Stomach (tissue), 9 donors: Measurements from ENCODE around the gene TEX9. TPM values are rescaled to one million over a fixed set of nuclear protein-coding genes. Genes with fewer than 3 reads are reported as not detected.

ENCODE experiments used
- DNase-seq, 2 donors: peaks; one replicate each; pipeline versions ENCODE4 v3.0.0 to v3.0.0-alpha.2; 2013 to 2019
- H3K27ac ChIP-seq, 5 donors: fragments of 200-600 bp in 4 of 5; sonication (generic) in 4 of 5; one replicate each; pipeline ENCODE4 v1.5.1; 2013 to 2019; ENCODE audit warnings: mild to moderate bottlenecking in 1 of 5, moderate library complexity in 1 of 5
- H3K27me3 ChIP-seq, 3 donors: fragments of 200-600 bp; sonication (generic); one replicate each; pipeline ENCODE4 v1.5.1; 2017 to 2019; ENCODE audit warnings: mixed run types in 1 of 3
- H3K36me3 ChIP-seq, 4 donors: fragments of 200-600 bp; sonication (generic); 1 replicate in 3 of 4; 2 replicates in 1 of 4; pipeline ENCODE4 v1.5.1; 2016 to 2019
- H3K4me1 ChIP-seq, 4 donors: fragments of 200-600 bp; sonication (generic); one replicate each; pipeline ENCODE4 v1.5.1; 2016 to 2019
- H3K4me3 ChIP-seq, 4 donors: fragments of 200-600 bp; sonication (generic) in 3 of 4; one replicate each; pipeline ENCODE4 v1.5.1; 2016 to 2019; ENCODE audit warnings: mild to moderate bottlenecking in 1 of 4
- H3K9me3 ChIP-seq, 4 donors: fragments of 200-600 bp; sonication (generic); one replicate each; pipeline ENCODE4 v1.5.1; 2016 to 2019
- EP300 ChIP-seq: sonication (generic); formaldehyde crosslinking; IDR thresholded peaks from one replicate; pipeline ENCODE4 v1.6.1; 2017; ENCODE audit warnings: antibody characterized with exemption
- POLR2A ChIP-seq, 4 donors: fragments of 450-650 bp; IDR thresholded peaks; one replicate each; pipeline ENCODE4 v1.6.1; 2016; ENCODE audit warnings: antibody characterized with exemption in 4 of 4, control low read depth in 2 of 4, mild to moderate bottlenecking in 1 of 4, moderate library complexity in 1 of 4
- POLR2AphosphoS5 ChIP-seq, 3 donors: sonication (generic); formaldehyde crosslinking; IDR thresholded peaks; one replicate each; pipeline ENCODE4 v1.6.1; 2016; ENCODE audit warnings: antibody characterized with exemption in 3 of 3
- WGBS, 5 donors: extraction: QIAGEN DNeasy Blood & Tissue Kit in 3 of 5; methylation state at CpG; one replicate each; pipeline versions ENCODE4 v1.1.5 to v1.1.7; 2013 to 2018; 5-methylcytosine and 5-hydroxymethylcytosine counted together
- intact Hi-C: fragments of 100-400 bp; cut with DNase I; formaldehyde crosslinking; loops from one replicate; pipeline ENCODE4 v1.15.1; 2023; ENCODE audit warnings: low total_unique reads
- polyA plus RNA-seq, 3 donors: library from polyadenylated mRNA; stranded (reverse); fragments of 200-250 nt; gene quantifications; one replicate each; pipeline ENCODE4 v1.2.3, GENCODE V29; 2013
- total RNA-seq, 5 donors: library from RNA; depleted of rRNA; stranded (reverse); fragments of >200 nt; gene quantifications; one replicate each; pipeline versions ENCODE4 v1.1.0 to v1.2.3, GENCODE V29; 2014 to 2016
- TF ChIP-seq, protein P1 (sequence below), 7 experiments: fragments of 450-650 bp in 4 of 7; fragments of 200-600 bp in 3 of 7; sonication (generic) in 3 of 7; IDR thresholded peaks; one replicate each; pipeline ENCODE4 v1.5.1; 2016 to 2019; ENCODE audit warnings: antibody characterized with exemption in 7 of 7, control low read depth in 2 of 7, mild to moderate bottlenecking in 1 of 7
- donor health status: healthy with polysubstance abuse.
- donor health status: Bipolar disorder and iron deficiency.
- donor health status: healthy.

Gene TEX9
- total and polyA plus RNA-seq, 8 donors: 1.8 to 27.4 (median 5.4) TPM

DNA sequence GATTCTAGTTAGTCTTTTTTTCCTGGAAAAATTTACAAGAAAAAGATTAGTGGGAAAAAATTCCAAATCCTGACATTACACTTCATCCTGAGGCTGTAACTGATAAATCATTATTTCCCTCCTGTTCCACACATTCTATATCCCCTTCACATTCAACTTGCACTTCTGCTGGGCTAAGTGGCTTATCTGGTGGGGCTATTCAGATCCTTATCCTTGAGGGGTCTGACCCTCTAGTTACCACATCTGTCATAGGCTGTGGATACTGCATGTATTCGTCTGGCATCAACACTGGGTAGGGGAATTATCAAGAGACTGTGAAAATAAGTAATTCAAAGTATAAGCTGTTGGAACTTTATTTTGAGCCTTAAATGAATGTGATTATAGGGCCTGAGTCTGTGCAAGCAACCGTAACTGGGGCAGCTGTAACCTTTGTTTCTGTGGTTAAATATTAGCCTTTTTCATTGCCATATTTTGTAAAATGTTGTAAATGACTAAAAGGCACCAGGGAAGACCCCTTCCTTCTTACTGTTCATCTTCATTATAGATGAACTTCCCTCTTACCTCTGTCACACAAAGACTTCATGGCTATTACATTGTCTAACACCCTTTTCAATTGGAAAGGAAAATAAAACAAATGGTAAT lies 28.0 kb upstream of the TEX9 start:
- H3K9me3 ChIP-seq: no peaks in the 10 kb centered on the region
- intact Hi-C loops: no loop called here
- 45 to 69% (median 50%) methylated on average over 2 of the region's 2 CpGs for WGBS, 5 donors
- peaks cover 0 to 16% (median 2%) of the 10 kb centered on the region in 4 donors for H3K4me1 ChIP-seq
- no peak for DNase-seq
- TF ChIP-seq POLR2A (IDR thresholded peaks at IDR 0.05) (no peak), POLR2AphosphoS5 (IDR thresholded peaks at IDR 0.05) (no peak), EP300 (no peak)
- TF ChIP-seq, protein P1, sequence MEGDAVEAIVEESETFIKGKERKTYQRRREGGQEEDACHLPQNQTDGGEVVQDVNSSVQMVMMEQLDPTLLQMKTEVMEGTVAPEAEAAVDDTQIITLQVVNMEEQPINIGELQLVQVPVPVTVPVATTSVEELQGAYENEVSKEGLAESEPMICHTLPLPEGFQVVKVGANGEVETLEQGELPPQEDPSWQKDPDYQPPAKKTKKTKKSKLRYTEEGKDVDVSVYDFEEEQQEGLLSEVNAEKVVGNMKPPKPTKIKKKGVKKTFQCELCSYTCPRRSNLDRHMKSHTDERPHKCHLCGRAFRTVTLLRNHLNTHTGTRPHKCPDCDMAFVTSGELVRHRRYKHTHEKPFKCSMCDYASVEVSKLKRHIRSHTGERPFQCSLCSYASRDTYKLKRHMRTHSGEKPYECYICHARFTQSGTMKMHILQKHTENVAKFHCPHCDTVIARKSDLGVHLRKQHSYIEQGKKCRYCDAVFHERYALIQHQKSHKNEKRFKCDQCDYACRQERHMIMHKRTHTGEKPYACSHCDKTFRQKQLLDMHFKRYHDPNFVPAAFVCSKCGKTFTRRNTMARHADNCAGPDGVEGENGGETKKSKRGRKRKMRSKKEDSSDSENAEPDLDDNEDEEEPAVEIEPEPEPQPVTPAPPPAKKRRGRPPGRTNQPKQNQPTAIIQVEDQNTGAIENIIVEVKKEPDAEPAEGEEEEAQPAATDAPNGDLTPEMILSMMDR (IDR thresholded peaks at IDR 0.05): no peak
- H3K4me3 ChIP-seq: no peak overlapping the region
- H3K27ac ChIP-seq: no peak overlapping the region
- H3K36me3 ChIP-seq: no peaks in the 10 kb centered on the region
- H3K27me3 ChIP-seq: no peaks in the 10 kb centered on the region

GRCh38 chr15:56339594-56339993 lies 25.6 kb upstream of the TEX9 start:
- Histone ChIP-seq H3K36me3 (no peaks in the 10 kb centered on the region), H3K4me3 (no peak overlapping the region), H3K27ac (no peak overlapping the region), H3K4me1 (peaks cover 0 to 16% (median 2%) of the 10 kb centered on the region in 4 donors), H3K9me3 (no peaks in the 10 kb centered on the region), H3K27me3 (no peaks in the 10 kb centered on the region)
- WGBS, 5 donors: 70 to 99% (median 92%) methylated on average over 4 of the region's 4 CpGs
- DNase-seq: no peak
- intact Hi-C loops: no loop called here
- TF ChIP-seq, protein P1 (IDR thresholded peaks at IDR 0.05): no peak
- no peak for TF ChIP-seq POLR2AphosphoS5 (IDR thresholded peaks at IDR 0.05)
- no peak for TF ChIP-seq EP300
- no peak for TF ChIP-seq POLR2A (IDR thresholded peaks at IDR 0.05)

- Histone ChIP-seq H3K27ac (peak overlapping the region in 4 of 5 donors; percentile 31 to 63 (median 39)), H3K4me1 (peaks cover 0 to 27% (median 2%) of the 10 kb centered on the region in 4 donors), H3K9me3 (no peaks in the 10 kb centered on the region), H3K27me3 (no peaks in the 10 kb centered on the region), H3K4me3 (no peak overlapping the region), H3K36me3 (no peaks in the 10 kb centered on the region)
- TF ChIP-seq, protein P1 (IDR thresholded peaks at IDR 0.05): no peak
- no peak for TF ChIP-seq POLR2AphosphoS5 (IDR thresholded peaks at IDR 0.05)
- no peak for TF ChIP-seq EP300
- no peak for TF ChIP-seq POLR2A (IDR thresholded peaks at IDR 0.05)
- WGBS, 5 donors: 58 to 70% (median 64%) methylated on average over 3 of the region's 3 CpGs
- intact Hi-C loops: no loop called here
- no peak for DNase-seq
Observed at GRCh38 chr15:56341201-56341600, 24.0 kb upstream of the TEX9 start.

DNA sequence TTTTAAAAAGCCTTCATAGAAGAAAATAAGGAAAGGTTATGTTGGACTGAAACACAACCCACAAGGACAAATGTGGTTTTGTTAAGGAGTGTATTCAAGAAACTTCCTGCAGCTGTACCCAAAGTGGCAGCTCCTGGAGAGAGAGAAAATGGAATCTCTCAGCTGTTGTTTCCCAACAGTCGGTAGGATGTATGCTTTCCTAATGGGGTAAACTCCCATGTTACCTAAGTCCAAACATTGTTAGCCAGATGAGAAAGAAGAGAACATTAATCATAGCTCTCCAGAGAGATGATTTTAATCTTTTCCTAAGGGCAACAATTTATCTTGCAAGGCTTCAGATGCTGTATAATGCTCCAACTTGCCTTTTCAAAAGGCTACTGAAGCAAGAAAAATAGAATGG lies 22.6 kb upstream of the TEX9 start:
- Histone ChIP-seq H3K4me1 (peaks cover 0 to 28% (median 2%) of the 10 kb centered on the region in 4 donors), H3K27ac (peak overlapping the region; percentile 56 to 68 (median 63)), H3K9me3 (no peaks in the 10 kb centered on the region), H3K27me3 (no peaks in the 10 kb centered on the region), H3K4me3 (no peak overlapping the region), H3K36me3 (no peaks in the 10 kb centered on the region)
- DNase-seq: peak in 1 of 2 donors; percentile 71
- WGBS, 5 donors: 10 to 18% (median 13%) methylated on average over 1 of the region's 1 CpG
- intact Hi-C loops: no loop called here
- TF ChIP-seq POLR2AphosphoS5 (IDR thresholded peaks at IDR 0.05) (peak in 1 of 3 donors; percentile 2), EP300 (no peak)

DNA sequence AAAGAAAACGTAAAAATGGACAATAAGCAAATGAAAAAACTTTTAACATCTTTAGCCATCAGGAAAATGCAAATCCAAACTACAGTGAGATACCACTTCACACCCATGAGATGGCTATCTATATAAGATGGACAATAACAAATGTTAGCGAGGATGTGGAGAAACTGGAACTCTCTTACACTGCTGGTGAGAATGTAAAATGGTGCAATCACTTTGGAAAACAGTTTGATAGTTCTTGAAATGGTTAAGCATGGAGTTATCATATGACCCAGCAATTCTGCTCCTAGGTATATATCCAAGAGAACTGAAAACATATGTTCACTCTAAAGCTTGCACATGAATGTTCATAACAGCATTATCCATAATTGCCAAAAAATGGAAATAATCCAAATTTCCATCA lies 21.3 kb upstream of the TEX9 start:
- no peaks in the 10 kb centered on the region for H3K36me3 ChIP-seq
- no peaks in the 10 kb centered on the region for H3K9me3 ChIP-seq
- peak overlapping the region in 1 of 5 donors; percentile 63 for H3K27ac ChIP-seq
- DNase-seq: no peak
- no peaks in the 10 kb centered on the region for H3K27me3 ChIP-seq
- H3K4me3 ChIP-seq: no peak overlapping the region
- intact Hi-C loops: no loop called here
- TF ChIP-seq, protein P1 (IDR thresholded peaks at IDR 0.05): no peak
- TF ChIP-seq EP300 (no peak), POLR2AphosphoS5 (IDR thresholded peaks at IDR 0.05) (no peak), POLR2A (IDR thresholded peaks at IDR 0.05) (no peak)
- WGBS, 5 donors: 81 to 90% (median 83%) methylated on average over 2 of the region's 2 CpGs
- H3K4me1 ChIP-seq: peaks cover 0 to 28% (median 2%) of the 10 kb centered on the region in 4 donors
